HCT116 (cell line): ENCODE measurements around the gene SEMA6B. TPM values are rescaled to one million over a fixed set of nuclear protein-coding genes. Genes with fewer than 3 reads are reported as not detected.

Experiments
- ATAC-seq: fragments of 200-7000 bp; cut with Tn5 transposase; 2 replicates; pipeline ENCODE4 v1.9.1; 2020; ENCODE audit warnings: mild to moderate bottlenecking, moderate library complexity
- BruUV-seq: library from RNA; stranded (reverse); fragments of 400-500 nt; replicated peaks from 2 replicates; lab custom pipeline; 2021; lab: Mats Ljungman, UMichigan
- CTCF ChIA-PET: fragments of 300-600 bp; sonication (Branson Sonifier 250); formaldehyde crosslinking; loops from one replicate; lab custom pipeline; 2021; ENCODE audit warnings: antibody characterized with exemption; lab: Charles Lee
- POLR2A ChIA-PET: fragments of 300-600, 350-600 bp; sonication (Branson Sonifier 250); formaldehyde crosslinking; loops from one replicate; lab custom pipeline; 2021; ENCODE audit warnings: antibody characterized with exemption; lab: Charles Lee
- RAD21 ChIA-PET, 2 experiments: fragments of 300-600 bp; sonication (Branson Sonifier 250); formaldehyde crosslinking; loops; one replicate each; lab custom pipeline; 2023; ENCODE audit warnings: low total read pairs in 2 of 2; ENCODE audit not compliant: uncharacterized antibody in 2 of 2, unreplicated experiment in 2 of 2, low non-redundant PET in 1 of 2; lab: Charles Lee
- DNase-seq: peaks from one replicate; pipeline ENCODE4 v3.0.0-alpha.2; 2010; ENCODE audit warnings: low read depth, low spot score
- H2AFZ ChIP-seq: fragments of 200-600 bp; shearing (Covaris generic), sonication (generic); 2 replicates; pipeline ENCODE4 v1.6.1; 2017; ENCODE audit warnings: low read depth, mixed run types, mixed read lengths, antibody characterized with exemption, low read length; ENCODE audit not compliant: poor library complexity, severe bottlenecking
- H3K27ac ChIP-seq: 2 replicates; pipeline ENCODE4 v1.5.1; 2012; ENCODE audit warnings: low read depth, low read length
- H3K27me3 ChIP-seq: fragments of 200-600 bp; sonication (generic); 2 replicates; pipeline ENCODE4 v1.6.1; 2016; ENCODE audit warnings: mixed run types, low read length, mixed read lengths; ENCODE audit not compliant: insufficient read depth
- H3K36me3 ChIP-seq, 2 experiments: fragments of 200-500 bp in 1 of 2; fragments of 200-600 bp in 1 of 2; sonication (Bioruptor generic) in 1 of 2; sonication (generic) in 1 of 2; 2 replicates each; pipeline versions ENCODE4 v1.5.1 to v1.6.1; 2014 to 2016; ENCODE audit warnings: low read length in 2 of 2, inconsistent platforms in 1 of 2, mixed read lengths in 1 of 2, mixed run types in 1 of 2; ENCODE audit not compliant: insufficient read depth in 2 of 2, control insufficient read depth in 1 of 2
- H3K4me1 ChIP-seq, 2 experiments: fragments of 200-600 bp in 1 of 2; sonication (generic) in 1 of 2; 2 replicates each; pipeline versions ENCODE4 v1.5.1 to v1.6.1; 2012 to 2017; ENCODE audit warnings: low read length in 2 of 2, inconsistent platforms in 1 of 2, mild to moderate bottlenecking in 1 of 2, mixed read lengths in 1 of 2, mixed run types in 1 of 2, moderate library complexity in 1 of 2; ENCODE audit not compliant: insufficient read depth in 2 of 2, control insufficient read depth in 1 of 2
- H3K4me2 ChIP-seq: fragments of 200-600 bp; sonication (generic); 2 replicates; pipeline ENCODE4 v1.6.1; 2017; ENCODE audit warnings: mixed run types, low read length, mixed read lengths
- H3K4me3 ChIP-seq, 2 experiments: fragments of 200-600 bp in 1 of 2; sonication (generic) in 1 of 2; replicated peaks in 1 of 2; 2 replicates each; pipeline ENCODE4 v1.5.1; 2011 to 2016; ENCODE audit warnings: low read length in 2 of 2, control low read depth in 1 of 2, low read depth in 1 of 2, mild to moderate bottlenecking in 1 of 2, mixed read lengths in 1 of 2, mixed run types in 1 of 2
- H3K79me2 ChIP-seq: fragments of 200-600 bp; sonication (generic); 2 replicates; pipeline ENCODE4 v1.6.1; 2017; ENCODE audit warnings: mild to moderate bottlenecking, mixed run types, low read length, moderate library complexity, mixed read lengths; ENCODE audit not compliant: insufficient read depth
- H3K9ac ChIP-seq: fragments of 200-600 bp; sonication (generic); 2 replicates; pipeline ENCODE4 v1.6.1; 2016; ENCODE audit warnings: low read length, mixed read lengths
- H3K9me2 ChIP-seq: fragments of 200-600 bp; sonication (generic), shearing (Covaris generic); 2 replicates; pipeline ENCODE4 v1.6.1; 2017; ENCODE audit warnings: mixed run types, mild to moderate bottlenecking, moderate library complexity; ENCODE audit not compliant: insufficient read depth
- H3K9me3 ChIP-seq, 2 experiments: fragments of 200-500 bp in 1 of 2; fragments of 200-600 bp in 1 of 2; sonication (Bioruptor generic) in 1 of 2; sonication (generic) in 1 of 2; 2 replicates each; pipeline ENCODE4 v1.6.1; 2014 to 2017; ENCODE audit warnings: low read length in 2 of 2, mixed read lengths in 2 of 2, inconsistent platforms in 1 of 2, low read depth in 1 of 2, mild to moderate bottlenecking in 1 of 2, mixed run types in 1 of 2, moderate library complexity in 1 of 2; ENCODE audit not compliant: control insufficient read depth in 1 of 2, insufficient read depth in 1 of 2
- H4K20me1 ChIP-seq: fragments of 200-600 bp; sonication (generic), shearing (Covaris generic); 2 replicates; pipeline ENCODE4 v1.6.1; 2017; ENCODE audit warnings: mixed run types, mild to moderate bottlenecking, moderate library complexity; ENCODE audit not compliant: insufficient read depth
- CBX3 ChIP-seq: IDR thresholded peaks from 2 replicates; pipeline ENCODE4 v1.6.1; 2012; ENCODE audit warnings: low read depth
- CEBPB ChIP-seq: IDR thresholded peaks from 2 replicates; pipeline ENCODE4 v1.6.1; 2012; ENCODE audit warnings: low read depth
- EGR1 ChIP-seq: IDR thresholded peaks from 2 replicates; pipeline ENCODE4 v1.6.1; 2012; ENCODE audit warnings: low read depth
- EZH2 ChIP-seq: fragments of 200-600 bp; sonication (generic); IDR thresholded peaks from 2 replicates; pipeline ENCODE4 v1.6.1; 2017; ENCODE audit warnings: antibody characterized with exemption, mixed run types
- EZH2phosphoT487 ChIP-seq: fragments of 200-600 bp; IDR thresholded peaks from 2 replicates; pipeline ENCODE4 v1.6.1; 2018; ENCODE audit warnings: antibody characterized with exemption, borderline replicate concordance
- POLR2A ChIP-seq: IDR thresholded peaks from 2 replicates; pipeline ENCODE4 v1.7.0; 2011; ENCODE audit warnings: borderline replicate concordance; ENCODE audit not compliant: insufficient read depth, insufficient read length; ENCODE audit errors: extremely low read depth
- SP1 ChIP-seq: IDR thresholded peaks from 2 replicates; pipeline ENCODE4 v1.6.1; 2012; ENCODE audit warnings: low read depth
- TCF7L2 ChIP-seq: IDR thresholded peaks from 2 replicates; pipeline ENCODE4 v1.7.0; 2011; ENCODE audit warnings: borderline replicate concordance, inconsistent platforms; ENCODE audit not compliant: insufficient read depth, insufficient read length; ENCODE audit errors: extremely low read depth
- ZFX ChIP-seq: fragments of 450-650 bp; IDR thresholded peaks from 2 replicates; pipeline ENCODE4 v1.6.1; 2017
- ZNF274 ChIP-seq: fragments of 200-500 bp; sonication (Bioruptor generic); IDR thresholded peaks from 2 replicates; pipeline ENCODE4 v1.6.1; 2014; ENCODE audit warnings: mild to moderate bottlenecking, low read depth, low read length, inconsistent platforms
- intact Hi-C: fragments of 100-400 bp; cut with micrococcal nuclease; formaldehyde crosslinking; loops from 2 replicates; pipeline ENCODE4 v1.10.0; 2022
- total RNA-seq: library from RNA; stranded (reverse); gene quantifications from one replicate; pipeline ENCODE4 v1.2.1, GENCODE V29; 2021; ENCODE audit not compliant: unreplicated experiment
- TF ChIP-seq, protein P1 (sequence below): IDR thresholded peaks from 2 replicates; pipeline ENCODE4 v1.6.1; 2012; ENCODE audit warnings: low read depth
- TF ChIP-seq, protein P2 (sequence below), 3 experiments: fragments of 200-600 bp in 1 of 3; sonication (generic) in 1 of 3; IDR thresholded peaks in 2 of 3; conservative IDR thresholded peaks in 1 of 3; 2 replicates each; pipeline ENCODE4 v1.5.1; 2012 to 2017; ENCODE audit warnings: low read depth in 2 of 3, low read length in 2 of 3, antibody characterized with exemption in 1 of 3, borderline replicate concordance in 1 of 3, control low read depth in 1 of 3, mild to moderate bottlenecking in 1 of 3, mixed read lengths in 1 of 3, mixed run types in 1 of 3, moderate library complexity in 1 of 3; ENCODE audit not compliant: insufficient read depth in 1 of 3
- TF ChIP-seq, protein P3 (sequence below): IDR thresholded peaks from 2 replicates; pipeline ENCODE4 v1.6.1; 2012

Gene SEMA6B
- total RNA-seq, 1 experiment from 2014 or later = 58.4 TPM

DNA sequence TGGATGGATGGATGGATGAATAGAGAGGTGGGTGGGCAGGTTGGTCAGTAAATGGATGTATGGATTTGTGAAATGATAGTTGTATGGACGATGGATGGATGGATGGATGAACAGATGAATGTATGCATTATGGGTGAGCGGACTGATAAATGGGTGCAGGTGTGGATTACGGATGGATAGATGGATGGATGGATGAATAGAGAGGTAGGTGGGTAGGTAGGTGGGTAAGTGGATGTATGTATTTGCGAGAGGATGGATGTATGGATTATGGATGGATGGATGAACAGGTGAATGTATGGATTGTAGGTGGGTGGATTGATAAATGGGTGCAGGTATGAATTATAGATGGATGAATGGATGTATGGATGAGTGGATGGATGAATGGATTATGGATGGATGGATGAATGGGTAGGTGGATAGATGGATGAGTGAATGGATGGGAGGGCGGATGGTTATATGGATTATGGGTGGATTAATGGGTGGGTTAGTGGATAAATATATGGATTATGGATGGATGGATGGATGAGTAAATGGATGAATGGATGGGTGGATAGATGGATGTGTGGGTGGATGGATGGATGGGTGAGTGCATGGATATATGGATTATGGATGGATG, 42.8 kb upstream of the SEMA6B start:
- Histone ChIP-seq H3K9me2 (no peaks in the 10 kb centered on the region), H3K4me3 (no peak overlapping the region), H3K79me2 (no peaks in the 10 kb centered on the region), H3K4me2 (no peak overlapping the region), H3K9ac (no peak overlapping the region), H3K9me3 (no peaks in the 10 kb centered on the region), H3K27ac (no peak overlapping the region), H3K4me1 (peaks cover 6 to 11% of the 10 kb centered on the region in 2 experiments), H3K27me3 (no peaks in the 10 kb centered on the region), H2AFZ (no peak overlapping the region), H3K36me3 (no peaks in the 10 kb centered on the region), H4K20me1 (no peaks in the 10 kb centered on the region)
- intact Hi-C loops = no loop called here
- ATAC-seq = no peak
- RAD21 ChIA-PET = no interaction called here
- DNase-seq = no peak
- no peak for TF ChIP-seq TCF7L2
- no peak for TF ChIP-seq EZH2phosphoT487
- POLR2A ChIA-PET = no interaction called here
- CTCF ChIA-PET = no interaction called here
- no TSS peak for BruUV-seq

DNA sequence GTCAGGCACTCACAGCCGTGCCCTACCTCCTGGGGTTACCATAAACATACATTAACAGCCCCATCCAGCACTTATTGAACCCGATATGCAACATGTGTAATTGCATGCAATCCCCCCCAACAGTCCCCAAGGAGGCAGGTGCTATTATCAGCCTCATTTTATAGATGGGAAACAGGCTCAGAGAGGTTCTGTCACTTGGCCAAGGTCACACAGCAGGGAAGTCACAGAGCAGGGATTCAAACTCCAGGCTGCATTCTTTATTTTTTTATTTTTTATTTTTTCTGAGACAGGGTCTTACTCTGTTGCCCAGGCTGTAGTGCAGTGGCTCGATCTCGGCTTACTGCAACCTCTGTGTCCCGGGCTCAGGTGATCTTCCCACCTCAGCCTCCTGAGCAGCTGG, 41.4 kb upstream of the SEMA6B start:
- Histone ChIP-seq H3K27ac (no peak overlapping the region), H2AFZ (no peak overlapping the region), H3K27me3 (no peaks in the 10 kb centered on the region), H3K4me3 (no peak overlapping the region), H3K9ac (no peak overlapping the region), H3K9me2 (no peaks in the 10 kb centered on the region), H4K20me1 (no peaks in the 10 kb centered on the region), H3K9me3 (no peaks in the 10 kb centered on the region), H3K79me2 (no peaks in the 10 kb centered on the region), H3K36me3 (no peaks in the 10 kb centered on the region), H3K4me2 (no peak overlapping the region), H3K4me1 (peaks cover 6 to 13% of the 10 kb centered on the region in 2 experiments)
- intact Hi-C loops = no loop called here
- RAD21 ChIA-PET = no interaction called here
- POLR2A ChIA-PET = no interaction called here
- DNase-seq (no peak), ATAC-seq (no peak)
- CTCF ChIA-PET = no interaction called here
- BruUV-seq = no TSS peak
- no peak for TF ChIP-seq SP1
- TF ChIP-seq, protein P1, sequence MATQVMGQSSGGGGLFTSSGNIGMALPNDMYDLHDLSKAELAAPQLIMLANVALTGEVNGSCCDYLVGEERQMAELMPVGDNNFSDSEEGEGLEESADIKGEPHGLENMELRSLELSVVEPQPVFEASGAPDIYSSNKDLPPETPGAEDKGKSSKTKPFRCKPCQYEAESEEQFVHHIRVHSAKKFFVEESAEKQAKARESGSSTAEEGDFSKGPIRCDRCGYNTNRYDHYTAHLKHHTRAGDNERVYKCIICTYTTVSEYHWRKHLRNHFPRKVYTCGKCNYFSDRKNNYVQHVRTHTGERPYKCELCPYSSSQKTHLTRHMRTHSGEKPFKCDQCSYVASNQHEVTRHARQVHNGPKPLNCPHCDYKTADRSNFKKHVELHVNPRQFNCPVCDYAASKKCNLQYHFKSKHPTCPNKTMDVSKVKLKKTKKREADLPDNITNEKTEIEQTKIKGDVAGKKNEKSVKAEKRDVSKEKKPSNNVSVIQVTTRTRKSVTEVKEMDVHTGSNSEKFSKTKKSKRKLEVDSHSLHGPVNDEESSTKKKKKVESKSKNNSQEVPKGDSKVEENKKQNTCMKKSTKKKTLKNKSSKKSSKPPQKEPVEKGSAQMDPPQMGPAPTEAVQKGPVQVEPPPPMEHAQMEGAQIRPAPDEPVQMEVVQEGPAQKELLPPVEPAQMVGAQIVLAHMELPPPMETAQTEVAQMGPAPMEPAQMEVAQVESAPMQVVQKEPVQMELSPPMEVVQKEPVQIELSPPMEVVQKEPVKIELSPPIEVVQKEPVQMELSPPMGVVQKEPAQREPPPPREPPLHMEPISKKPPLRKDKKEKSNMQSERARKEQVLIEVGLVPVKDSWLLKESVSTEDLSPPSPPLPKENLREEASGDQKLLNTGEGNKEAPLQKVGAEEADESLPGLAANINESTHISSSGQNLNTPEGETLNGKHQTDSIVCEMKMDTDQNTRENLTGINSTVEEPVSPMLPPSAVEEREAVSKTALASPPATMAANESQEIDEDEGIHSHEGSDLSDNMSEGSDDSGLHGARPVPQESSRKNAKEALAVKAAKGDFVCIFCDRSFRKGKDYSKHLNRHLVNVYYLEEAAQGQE = no peak
- no peak for TF ChIP-seq EZH2phosphoT487
- TF ChIP-seq, protein P2, sequence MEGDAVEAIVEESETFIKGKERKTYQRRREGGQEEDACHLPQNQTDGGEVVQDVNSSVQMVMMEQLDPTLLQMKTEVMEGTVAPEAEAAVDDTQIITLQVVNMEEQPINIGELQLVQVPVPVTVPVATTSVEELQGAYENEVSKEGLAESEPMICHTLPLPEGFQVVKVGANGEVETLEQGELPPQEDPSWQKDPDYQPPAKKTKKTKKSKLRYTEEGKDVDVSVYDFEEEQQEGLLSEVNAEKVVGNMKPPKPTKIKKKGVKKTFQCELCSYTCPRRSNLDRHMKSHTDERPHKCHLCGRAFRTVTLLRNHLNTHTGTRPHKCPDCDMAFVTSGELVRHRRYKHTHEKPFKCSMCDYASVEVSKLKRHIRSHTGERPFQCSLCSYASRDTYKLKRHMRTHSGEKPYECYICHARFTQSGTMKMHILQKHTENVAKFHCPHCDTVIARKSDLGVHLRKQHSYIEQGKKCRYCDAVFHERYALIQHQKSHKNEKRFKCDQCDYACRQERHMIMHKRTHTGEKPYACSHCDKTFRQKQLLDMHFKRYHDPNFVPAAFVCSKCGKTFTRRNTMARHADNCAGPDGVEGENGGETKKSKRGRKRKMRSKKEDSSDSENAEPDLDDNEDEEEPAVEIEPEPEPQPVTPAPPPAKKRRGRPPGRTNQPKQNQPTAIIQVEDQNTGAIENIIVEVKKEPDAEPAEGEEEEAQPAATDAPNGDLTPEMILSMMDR (IDR thresholded peaks at IDR 0.05 in 2 of 3, conservative IDR thresholded peaks at IDR 0.05 in 1 of 3; ENCODE audit: borderline replicate concordance in 1 of 3, insufficient read depth in 1 of 3, low read depth in 2 of 3, low read length in 2 of 3) = no peak
- TF ChIP-seq ZFX = no peak
- TF ChIP-seq TCF7L2 = no peak
- TF ChIP-seq POLR2A = no peak
- no peak for TF ChIP-seq ZNF274
- no peak for TF ChIP-seq CBX3
- TF ChIP-seq, protein P3, sequence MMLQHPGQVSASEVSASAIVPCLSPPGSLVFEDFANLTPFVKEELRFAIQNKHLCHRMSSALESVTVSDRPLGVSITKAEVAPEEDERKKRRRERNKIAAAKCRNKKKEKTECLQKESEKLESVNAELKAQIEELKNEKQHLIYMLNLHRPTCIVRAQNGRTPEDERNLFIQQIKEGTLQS = no peak
- no peak for TF ChIP-seq EGR1
- no peak for TF ChIP-seq EZH2
- no peak for TF ChIP-seq CEBPB
